Psoas muscle (tissue), 8 donors: ENCODE data around the gene OSTM1. TPM values are rescaled to one million over a fixed set of nuclear protein-coding genes. Genes with fewer than 3 reads are reported as not detected.

Source experiments
- ATAC-seq, 4 donors: fragments of 200-7000 bp; cut with Tn5 transposase; one replicate each; pipeline ENCODE4 v1.9.1; 2020; ENCODE audit warnings: moderate library complexity in 3 of 4, mild to moderate bottlenecking in 2 of 4
- DNase-seq, 2 donors: peaks; one replicate each; pipeline ENCODE4 v3.0.0-alpha.2; 2020
- H3K27ac ChIP-seq: fragments of 200-600 bp; one replicate; pipeline ENCODE4 v1.8.0; 2022
- H3K27me3 ChIP-seq, 3 donors: fragments of 200-600 bp in 1 of 3; one replicate each; pipeline versions ENCODE4 v1.6.1 to v1.8.0; 2013 to 2022; ENCODE audit warnings: low read length in 2 of 3, mild to moderate bottlenecking in 2 of 3, moderate library complexity in 1 of 3; ENCODE audit not compliant: insufficient read depth in 3 of 3
- H3K36me3 ChIP-seq, 2 donors: fragments of 200-600 bp in 1 of 2; one replicate each; pipeline versions ENCODE4 v1.6.1 to v1.8.0; 2013 to 2022; ENCODE audit warnings: low read depth in 1 of 2, mild to moderate bottlenecking in 1 of 2, moderate library complexity in 1 of 2; ENCODE audit not compliant: insufficient read depth in 1 of 2
- H3K4me1 ChIP-seq: fragments of 200-600 bp; one replicate; pipeline ENCODE4 v1.8.0; 2022
- H3K4me3 ChIP-seq: fragments of 200-600 bp; one replicate; pipeline ENCODE4 v1.8.0; 2022; ENCODE audit warnings: mild to moderate bottlenecking
- H3K9me3 ChIP-seq: fragments of 200-600 bp; one replicate; pipeline ENCODE4 v1.8.0; 2022
- CTCF ChIP-seq: fragments of 200-600 bp; IDR thresholded peaks from one replicate; pipeline ENCODE4 v1.8.0; 2022; ENCODE audit warnings: antibody characterized with exemption
- WGBS, 3 donors: extraction: QIAGEN DNeasy Blood & Tissue Kit; methylation state at CpG; one replicate each; pipeline versions ENCODE4 v1.1.6 to v1.1.7; 2013; 5-methylcytosine and 5-hydroxymethylcytosine counted together
- intact Hi-C, 2 donors: fragments of 100-400 bp; cut with DNase I; formaldehyde crosslinking; loops; one replicate each; pipeline versions ENCODE4 v1.11.0 to v1.14.2; 2022
- polyA plus RNA-seq, 3 donors: library from polyadenylated mRNA; stranded (reverse); fragments of 200-250 nt; gene quantifications; one replicate each; pipeline ENCODE4 v1.2.3, GENCODE V29; 2013
- total RNA-seq, 4 donors: library from RNA; stranded (reverse); fragmentation: NEBNext Ultra II Directional in 2 of 4; extraction: Animal tissue kit (Norgen Biotek cat#: 25700) in 2 of 4; gene quantifications; one replicate each; pipeline versions ENCODE4 v1.2.1 to v1.2.4, GENCODE V29; 2021 to 2023
- donor health status: healthy with polysubstance abuse.
- donor health status: DM: no; HTN: no; CAD: no; lungs with moderate emphysema.
- donor health status: Bipolar disorder and iron deficiency.
- donor health status: healthy.
- donor health status: DM: yes; HTN: yes; CAD: no.
- donor health status: DM: no; HTN: no; CAD: no.
- donor health status: DM: no; HTN: no; CAD: no.
- donor health status: DM: yes; HTN: yes; CAD: no.

OSTM1 gene
- total and polyA plus RNA-seq, 7 donors, result 15.6 to 29.8 (median 23.0) TPM

- 55 to 75% (median 73%) methylated on average over 1 of the region's 1 CpG for WGBS, 3 donors
- no peak for TF ChIP-seq CTCF
- ATAC-seq (no peak), DNase-seq (no peak)
- Histone ChIP-seq H3K36me3 (no peaks in the 10 kb centered on the region), H3K4me3 (no peak overlapping the region), H3K27ac (no peak overlapping the region), H3K4me1 (no peaks in the 10 kb centered on the region), H3K9me3 (no peaks in the 10 kb centered on the region), H3K27me3 (no peaks in the 10 kb centered on the region)
- intact Hi-C loops, result no loop called here
These were observed 66.2 kb downstream of the OSTM1 start for GRCh38 chr6:108008363-108008762.

- TF ChIP-seq CTCF, result no peak
- Histone ChIP-seq H3K36me3 (no peaks in the 10 kb centered on the region), H3K4me3 (no peak overlapping the region), H3K4me1 (no peaks in the 10 kb centered on the region), H3K9me3 (no peaks in the 10 kb centered on the region), H3K27ac (no peak overlapping the region), H3K27me3 (no peaks in the 10 kb centered on the region)
- DNase-seq (no peak), ATAC-seq (no peak)
- 74 to 80% (median 77%) methylated on average over 3 of the region's 3 CpGs for WGBS, 3 donors
- intact Hi-C loops, result no loop called here
These were observed 68.6 kb downstream of the OSTM1 start for GRCh38 chr6:108005961-108006360.

- Histone ChIP-seq H3K4me3 (no peak overlapping the region), H3K27me3 (no peaks in the 10 kb centered on the region), H3K9me3 (no peaks in the 10 kb centered on the region), H3K36me3 (no peaks in the 10 kb centered on the region), H3K4me1 (no peaks in the 10 kb centered on the region), H3K27ac (no peak overlapping the region)
- TF ChIP-seq CTCF, result no peak
- ATAC-seq, result no peak
- DNase-seq, result no peak
- intact Hi-C loops, result no loop called here
- 96 to 98% (median 97%) methylated on average over 15 of the region's 15 CpGs for WGBS, 3 donors
These were observed 69.7 kb downstream of the OSTM1 start for GRCh38 chr6:108004861-108005260.

GRCh38 chr6:108002365-108003221 lies 71.9 kb downstream of the OSTM1 start:
- H3K27me3 ChIP-seq, result no peaks in the 10 kb centered on the region
- 34 to 38% (median 35%) methylated on average over 9 of the region's 9 CpGs for WGBS, 3 donors
- no peak overlapping the region for H3K4me3 ChIP-seq
- no peaks in the 10 kb centered on the region for H3K4me1 ChIP-seq
- intact Hi-C loops, result no loop called here
- TF ChIP-seq CTCF, result no peak
- no peaks in the 10 kb centered on the region for H3K36me3 ChIP-seq
- H3K9me3 ChIP-seq, result no peaks in the 10 kb centered on the region
- DNase-seq (no peak), ATAC-seq (peak; percentile 46 to 66 (median 60))
- no peak overlapping the region for H3K27ac ChIP-seq
